A172 (cell line): ENCODE results near the gene GAN. TPM values are rescaled to one million over a fixed set of nuclear protein-coding genes. Genes with fewer than 3 reads are reported as not detected.

ENCODE experiments used
- DNase-seq: peaks from one replicate; pipeline ENCODE4 v3.0.0-alpha.2; 2015; ENCODE audit warnings: low spot score
- total RNA-seq: library from RNA; depleted of rRNA; stranded (reverse); fragments of >200 nt; shearing (Covaris generic); gene quantifications from 2 replicates; pipeline ENCODE4 v1.2.3, GENCODE V29; 2014; rRNA removed

The GAN gene
- total RNA-seq, 1 experiment from 2014 or later, result 12.7 TPM

DNA sequence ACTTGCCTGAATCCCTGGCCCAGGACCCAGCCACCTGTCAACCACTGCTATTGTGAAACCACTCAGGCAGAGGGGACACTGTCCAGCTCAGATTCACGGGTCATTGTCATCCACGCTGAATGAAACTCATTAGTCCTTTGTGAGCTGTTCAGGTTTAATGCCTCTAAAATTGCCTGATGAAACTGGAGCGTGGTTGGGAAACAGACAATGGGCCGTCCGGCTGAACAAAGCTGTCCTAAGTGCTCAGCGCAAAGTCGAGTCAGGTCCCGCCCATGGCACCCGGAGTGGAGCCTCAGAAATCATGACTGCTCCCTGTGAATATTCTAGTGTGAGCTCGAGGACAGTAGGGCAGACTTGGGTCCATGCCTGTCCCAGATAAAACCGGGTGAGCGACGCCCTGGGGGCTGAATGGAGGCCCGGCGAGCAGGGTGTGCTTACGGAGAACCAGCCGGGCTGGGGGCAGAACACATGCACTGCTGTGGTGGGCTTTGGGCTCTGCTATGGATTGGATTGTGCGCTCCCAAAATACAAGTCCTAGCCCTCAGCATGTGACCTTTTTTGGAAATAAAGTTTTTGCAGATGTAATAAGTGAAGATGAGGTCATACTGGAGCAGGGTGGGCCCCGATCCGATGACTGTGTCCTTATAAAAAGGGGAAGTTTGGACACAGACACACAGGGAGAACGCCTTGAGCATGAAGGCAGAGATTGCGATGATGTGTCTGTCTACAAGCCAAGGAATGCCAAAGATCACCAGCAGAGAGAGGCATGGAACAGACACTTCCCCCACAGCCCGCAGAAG is 117.0 kb downstream of the GAN start:
- DNase-seq, result peak; percentile 75

DNA sequence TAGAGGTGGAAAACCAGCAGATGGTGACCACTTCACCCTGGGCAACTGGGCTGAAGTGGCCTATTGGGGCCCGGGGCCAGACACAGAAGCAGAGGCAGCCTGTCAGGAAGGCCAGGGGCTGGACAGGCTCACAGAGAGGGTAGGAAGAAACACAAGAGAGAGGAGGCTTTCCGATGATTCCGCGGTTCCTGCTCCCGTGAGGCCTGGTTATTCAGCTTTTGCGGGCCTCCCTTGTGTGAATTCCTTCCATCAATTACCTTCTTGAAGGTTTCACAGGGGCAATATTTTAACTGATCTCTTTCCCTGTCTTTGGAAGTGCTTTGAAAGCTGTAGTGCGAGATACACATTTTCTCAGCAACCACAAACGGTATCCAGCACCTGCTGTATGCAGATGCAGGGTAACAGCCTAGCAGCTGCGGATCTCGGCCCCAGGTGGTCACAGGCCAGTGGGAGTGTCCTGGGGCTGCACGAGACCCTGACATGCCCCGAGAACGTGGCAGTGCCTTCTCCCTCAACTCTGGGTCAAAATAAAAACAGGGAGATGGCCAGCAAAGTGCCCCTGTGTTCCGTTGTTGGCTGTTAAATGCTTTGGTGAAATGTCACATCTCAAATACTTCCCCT is 118.3 kb downstream of the GAN start:
- no peak for DNase-seq

DNA sequence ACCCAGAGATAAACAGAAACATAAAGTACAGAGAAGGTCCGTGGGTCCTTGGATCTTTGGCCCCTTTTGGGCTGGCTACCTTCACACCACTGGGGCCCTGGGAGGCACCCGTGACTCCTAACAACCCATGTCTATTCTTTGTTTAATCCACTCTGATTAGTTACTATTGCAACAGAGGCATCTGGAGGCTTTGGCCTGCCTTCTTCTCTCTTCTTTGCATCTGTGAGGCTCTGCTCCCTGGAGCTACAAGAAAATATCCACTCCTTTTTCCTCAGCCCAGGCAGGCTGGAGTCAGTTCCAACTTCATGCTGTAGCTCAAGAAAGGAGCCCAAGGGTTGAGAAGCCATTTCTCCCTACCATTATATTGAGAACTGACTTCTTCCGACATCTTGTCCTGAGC is 120.3 kb downstream of the GAN start:
- DNase-seq, result no peak

DNA sequence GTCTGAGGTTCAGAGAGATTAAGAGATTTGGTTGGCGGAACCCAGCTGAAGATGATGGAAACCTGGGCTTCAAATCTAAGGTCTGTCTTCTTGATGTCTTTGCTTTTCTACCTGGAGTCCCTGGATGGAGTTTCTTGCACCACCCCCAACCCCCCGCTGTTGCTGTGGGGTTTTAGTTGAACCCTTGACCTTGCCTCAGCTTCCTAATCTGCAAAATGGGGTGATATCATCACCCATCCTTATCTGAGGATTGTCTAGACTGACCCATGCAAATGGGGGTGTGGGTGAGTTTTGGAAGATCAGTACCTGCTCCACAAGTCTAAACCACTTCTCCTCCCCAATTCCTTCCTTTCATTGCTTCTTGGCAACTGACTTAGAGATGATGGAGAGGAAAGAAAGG is 120.8 kb downstream of the GAN start:
- no peak for DNase-seq

DNA sequence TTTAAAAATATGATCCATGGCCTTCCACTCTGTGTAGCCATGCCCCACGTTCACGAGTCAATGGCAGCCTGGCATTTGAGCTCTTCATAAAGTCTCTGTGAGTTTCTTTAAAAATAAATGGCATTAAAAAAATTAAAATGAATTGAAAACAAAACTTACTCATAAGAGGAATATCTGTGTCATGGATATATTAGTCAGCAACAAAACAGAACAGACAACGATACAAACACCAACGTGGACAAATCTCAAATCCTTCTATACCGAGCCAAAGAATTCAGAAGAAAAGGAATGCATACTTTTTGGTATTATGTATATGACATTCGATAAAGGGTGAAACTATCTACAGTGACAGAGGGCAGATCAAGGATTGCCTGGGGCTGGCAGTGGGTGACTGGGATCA is 121.6 kb downstream of the GAN start:
- DNase-seq, result no peak

DNA sequence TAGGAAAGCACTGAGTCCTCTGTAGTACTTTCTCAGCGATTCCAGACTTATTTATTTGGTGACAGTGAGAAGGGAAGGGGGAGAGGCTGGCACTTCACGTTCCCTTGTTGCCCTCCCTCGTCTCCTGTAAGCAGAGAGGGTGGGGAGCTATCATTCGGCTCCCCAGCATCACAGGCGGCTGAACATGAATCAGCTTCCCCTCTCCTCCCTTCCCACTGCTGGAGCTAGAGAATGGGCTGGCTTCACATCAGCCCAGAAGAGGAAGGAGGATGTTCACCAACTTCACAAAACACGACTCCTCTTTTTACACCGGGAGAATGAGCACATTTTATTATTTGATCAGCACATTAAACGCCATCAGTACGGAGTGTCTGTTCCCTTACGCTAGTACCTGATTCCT is 123.1 kb downstream of the GAN start:
- DNase-seq, result no peak

Other genes with a start within 250 kb of the GAN start
- 0.65 and 2.0 TPM in 2 replicates for gene C16orf46, start 237.7 kb upstream of the GAN start, total RNA-seq
- gene GCSH, start 218.6 kb upstream of the GAN start, total RNA-seq, result 72.8 and 85.0 TPM in 2 replicates
- gene BCO1, start 76.3 kb upstream of the GAN start, total RNA-seq, result 0.19 and 1.9 TPM in 2 replicates
- 5.9 and 8.0 TPM in 2 replicates for gene CMIP, start 129.8 kb downstream of the GAN start, total RNA-seq